Astrocyte of the cerebellum (primary cell): ENCODE results near the gene CCDC102B.

Source experiments
- DNase-seq: peaks from one replicate; pipeline ENCODE4 v3.0.0-alpha.2; 2011; ENCODE audit warnings: low read depth
- H3K4me3 ChIP-seq: 2 replicates; pipeline ENCODE4 v1.5.1; 2011; ENCODE audit warnings: mild to moderate bottlenecking, low read depth, low read length, moderate library complexity
- CTCF ChIP-seq: IDR thresholded peaks from 2 replicates; pipeline ENCODE4 v1.5.1; 2012; ENCODE audit warnings: low read length, low read depth, moderate library complexity, mild to moderate bottlenecking; ENCODE audit errors: missing control alignments
- in situ Hi-C: cut with HindIII; loops from 2 replicates; pipeline ENCODE4 v1.10.0; 2017; ENCODE audit warnings: low sequenced_read_pairs

CCDC102B gene

GRCh38 chr18:69088973-69089372 lies 291.1 kb downstream of the CCDC102B start:
- in situ Hi-C loops, result no loop called here
- H3K4me3 ChIP-seq, result no peak overlapping the region
- no peak for TF ChIP-seq CTCF
- no peak for DNase-seq

GRCh38 chr18:69097349-69097748 lies 299.5 kb downstream of the CCDC102B start:
- no peak for DNase-seq

GRCh38 chr18:69102959-69103358 lies 305.1 kb downstream of the CCDC102B start:
- DNase-seq, result peak; percentile 2
- TF ChIP-seq CTCF, result no peak
- no peak overlapping the region for H3K4me3 ChIP-seq
- in situ Hi-C loops, result no loop called here

More at GRCh38 chr18:69097349-69097748, 299.5 kb downstream of the CCDC102B start:
- TF ChIP-seq CTCF, result no peak
- no peak overlapping the region for H3K4me3 ChIP-seq
- in situ Hi-C loops, result no loop called here
